Measurements from ENCODE around the gene PKN1. TPM values are rescaled to one million over a fixed set of nuclear protein-coding genes. Genes with fewer than 3 reads are reported as not detected.

The PKN1 gene
- total RNA-seq, 1 donor, result 127 TPM

- no peak for TF ChIP-seq CTCF (IDR thresholded peaks at IDR 0.05; ENCODE audit: insufficient read depth, low read depth, low read length)
- no peak for DNase-seq (ENCODE audit: low read depth)
- peak overlapping the region; percentile 94 for H3K4me3 ChIP-seq (ENCODE audit: low read depth, low read length)
These were observed 14.3 kb upstream of the PKN1 start for GRCh38 chr19:14418856-14419105.

GRCh38 chr19:14419106-14419813 is 13.8 kb upstream of the PKN1 start, which contains the start of gene DDX39A:
Gene DDX39A (minus strand): TSS chr19:14419341. CDS start chr19:14413220, 6,121 bp downstream.
- TF ChIP-seq CTCF (IDR thresholded peaks at IDR 0.05; ENCODE audit: insufficient read depth, low read depth, low read length), result no peak

GRCh38 chr19:14425696-14426138 is 7.4 kb upstream of the PKN1 start:
- peak; percentile 84 for DNase-seq (ENCODE audit: low read depth)
- no peak overlapping the region for H3K4me3 ChIP-seq (ENCODE audit: low read depth, low read length)
- TF ChIP-seq CTCF (IDR thresholded peaks at IDR 0.05; ENCODE audit: insufficient read depth, low read depth, low read length), result no peak

More at GRCh38 chr19:14419106-14419813, 13.8 kb upstream of the PKN1 start, which contains the start of gene DDX39A:
- peak; percentile 100 for DNase-seq (ENCODE audit: low read depth)
- peak within 1 kb of the TSS; percentile 94 for H3K4me3 ChIP-seq (ENCODE audit: low read depth, low read length)

- no peak for TF ChIP-seq CTCF (IDR thresholded peaks at IDR 0.05; ENCODE audit: insufficient read depth, low read depth, low read length)
- no peak for DNase-seq (ENCODE audit: low read depth)
These were observed 5.6 kb upstream of the PKN1 start for GRCh38 chr19:14427461-14427860.

GRCh38 chr19:14428882-14429416 is 4.2 kb upstream of the PKN1 start:
- DNase-seq (ENCODE audit: low read depth), result no peak
- TF ChIP-seq CTCF (IDR thresholded peaks at IDR 0.05; ENCODE audit: insufficient read depth, low read depth, low read length), result no peak
- no peak overlapping the region for H3K4me3 ChIP-seq (ENCODE audit: low read depth, low read length)

More at GRCh38 chr19:14427461-14427860, 5.6 kb upstream of the PKN1 start:
- H3K4me3 ChIP-seq (ENCODE audit: low read depth, low read length), result no peak overlapping the region

GRCh38 chr19:14430712-14431111 is 2.4 kb upstream of the PKN1 start:
- TF ChIP-seq CTCF (IDR thresholded peaks at IDR 0.05; ENCODE audit: insufficient read depth, low read depth, low read length), result no peak
- no peak for DNase-seq (ENCODE audit: low read depth)
- H3K4me3 ChIP-seq (ENCODE audit: low read depth, low read length), result no peak overlapping the region
